H9 (cell line): Measurements from ENCODE around the gene POMT2. TPM values are rescaled to one million over a fixed set of nuclear protein-coding genes. Genes with fewer than 3 reads are reported as not detected.

ENCODE experiments used
- DNase-seq: peaks from one replicate; pipeline ENCODE4 v3.0.0-alpha.2; 2017
- H2AFZ ChIP-seq: one replicate; pipeline ENCODE4 v1.6.1; 2013; ENCODE audit warnings: mild to moderate bottlenecking, low read length, control low read depth, moderate library complexity
- H2AK5ac ChIP-seq: 2 replicates; pipeline ENCODE4 v1.6.1; 2013; ENCODE audit warnings: low read length, control low read depth, mixed read lengths; ENCODE audit not compliant: insufficient read length
- H2BK120ac ChIP-seq: one replicate; pipeline ENCODE4 v1.6.1; 2013; ENCODE audit warnings: low read depth, mild to moderate bottlenecking, low read length, control low read depth, inconsistent platforms; ENCODE audit not compliant: poor library complexity, severe bottlenecking
- H2BK12ac ChIP-seq: 2 replicates; pipeline ENCODE4 v1.6.1; 2013; ENCODE audit warnings: low read length, control low read depth, mixed read lengths, low read depth; ENCODE audit not compliant: insufficient read length
- H2BK15ac ChIP-seq: 2 replicates; pipeline ENCODE4 v1.6.1; 2013; ENCODE audit warnings: low read depth, low read length, control low read depth
- H2BK20ac ChIP-seq: one replicate; pipeline ENCODE4 v1.6.1; 2013; ENCODE audit warnings: low read depth, mild to moderate bottlenecking, low read length, control low read depth, inconsistent platforms; ENCODE audit not compliant: poor library complexity, severe bottlenecking
- H2BK5ac ChIP-seq: 2 replicates; pipeline ENCODE4 v1.6.1; 2013; ENCODE audit warnings: low read length, control low read depth, mixed read lengths; ENCODE audit not compliant: insufficient read length
- H3K14ac ChIP-seq: 2 replicates; pipeline ENCODE4 v1.6.1; 2013; ENCODE audit warnings: low read length, control low read depth; ENCODE audit not compliant: insufficient read depth
- H3K18ac ChIP-seq: 2 replicates; pipeline ENCODE4 v1.6.1; 2013; ENCODE audit warnings: low read depth, mild to moderate bottlenecking, mixed read lengths, low read length, control low read depth; ENCODE audit not compliant: insufficient read length
- H3K23ac ChIP-seq: 2 replicates; pipeline ENCODE4 v1.6.1; 2013; ENCODE audit warnings: low read length, control low read depth, mixed read lengths, low read depth; ENCODE audit not compliant: insufficient read length
- H3K23me2 ChIP-seq: 2 replicates; pipeline ENCODE4 v1.6.1; 2013; ENCODE audit warnings: low read depth, mild to moderate bottlenecking, mixed read lengths, low read length, control low read depth; ENCODE audit not compliant: insufficient read length, poor library complexity, severe bottlenecking
- H3K27ac ChIP-seq: 2 replicates; pipeline ENCODE4 v1.5.1; 2013; ENCODE audit warnings: low read length, control low read depth, mixed read lengths, low read depth; ENCODE audit not compliant: insufficient read length
- H3K27me3 ChIP-seq: 2 replicates; pipeline ENCODE4 v1.6.1; 2013; ENCODE audit warnings: low read length, control low read depth, inconsistent platforms; ENCODE audit not compliant: insufficient read depth
- H3K4ac ChIP-seq: 2 replicates; pipeline ENCODE4 v1.6.1; 2013; ENCODE audit warnings: low read depth, mild to moderate bottlenecking, control low read depth, inconsistent platforms, low read length, moderate library complexity
- H3K4me1 ChIP-seq: 2 replicates; pipeline ENCODE4 v1.6.1; 2013; ENCODE audit warnings: low read length, control low read depth, inconsistent platforms; ENCODE audit not compliant: insufficient read depth
- H3K4me2 ChIP-seq: 2 replicates; pipeline ENCODE4 v1.6.1; 2013; ENCODE audit warnings: low read length, control low read depth, mixed read lengths; ENCODE audit not compliant: insufficient read length, insufficient read depth
- H3K56ac ChIP-seq: 2 replicates; pipeline ENCODE4 v1.6.1; 2013; ENCODE audit warnings: low read depth, mild to moderate bottlenecking, mixed read lengths, low read length, control low read depth; ENCODE audit not compliant: insufficient read length
- H3K79me1 ChIP-seq: 2 replicates; pipeline ENCODE4 v1.6.1; 2013; ENCODE audit warnings: low read depth, mild to moderate bottlenecking, moderate library complexity, low read length, control low read depth, inconsistent platforms; ENCODE audit not compliant: insufficient read depth, poor library complexity, severe bottlenecking
- H3K79me2 ChIP-seq: 2 replicates; pipeline ENCODE4 v1.6.1; 2013; ENCODE audit warnings: low read length, control low read depth, inconsistent platforms; ENCODE audit not compliant: insufficient read depth
- H3K9ac ChIP-seq: 2 replicates; pipeline ENCODE4 v1.6.1; 2013; ENCODE audit warnings: low read length, control low read depth, mixed read lengths; ENCODE audit not compliant: insufficient read length; ENCODE audit errors: extremely low read depth
- H3K9me3 ChIP-seq: one replicate; pipeline ENCODE4 v1.6.1; 2013; ENCODE audit warnings: low read depth, low read length, inconsistent platforms; ENCODE audit not compliant: control insufficient read depth
- H3T11ph ChIP-seq: one replicate; pipeline ENCODE4 v1.6.1; 2013; ENCODE audit warnings: mild to moderate bottlenecking, low read length, control low read depth, inconsistent platforms
- H4K20me1 ChIP-seq: one replicate; pipeline ENCODE4 v1.6.1; 2013; ENCODE audit not compliant: control insufficient read depth, insufficient read length, insufficient read depth
- H4K5ac ChIP-seq: 2 replicates; pipeline ENCODE4 v1.6.1; 2013; ENCODE audit warnings: low read depth, mild to moderate bottlenecking, mixed read lengths, low read length, control low read depth; ENCODE audit not compliant: insufficient read length
- H4K8ac ChIP-seq: replicated peaks from 2 replicates; pipeline ENCODE4 v1.6.1; 2013; ENCODE audit warnings: low read length, control low read depth, mixed read lengths, low read depth; ENCODE audit not compliant: insufficient read length
- H4K91ac ChIP-seq: 2 replicates; pipeline ENCODE4 v1.6.1; 2013; ENCODE audit warnings: low read depth, mild to moderate bottlenecking, moderate library complexity, mixed read lengths, low read length, control low read depth; ENCODE audit not compliant: insufficient read length
- H3K27ac Mint-ChIP-seq, 3 experiments: 2 replicates in 2 of 3; 3 replicates in 1 of 3; pipeline ENCODE4 v1.8.0; 2020 to 2021; ENCODE audit warnings: mixed read lengths in 3 of 3, mild to moderate bottlenecking in 1 of 3, moderate library complexity in 1 of 3
- H3K27me3 Mint-ChIP-seq: 2 replicates; pipeline ENCODE4 v1.8.0; 2021; ENCODE audit warnings: low read depth, mild to moderate bottlenecking, moderate library complexity, mixed read lengths
- H3K36me3 Mint-ChIP-seq, 3 experiments: 2 replicates in 2 of 3; 3 replicates in 1 of 3; pipeline ENCODE4 v1.8.0; 2020 to 2021; ENCODE audit warnings: low read depth in 3 of 3, mixed read lengths in 3 of 3; ENCODE audit not compliant: insufficient read depth in 1 of 3
- H3K4me1 Mint-ChIP-seq, 2 experiments: 2 replicates each; pipeline ENCODE4 v1.8.0; 2020; ENCODE audit warnings: mixed read lengths in 2 of 2
- H3K4me3 Mint-ChIP-seq, 2 experiments: 2 replicates in 1 of 2; 3 replicates in 1 of 2; pipeline ENCODE4 v1.8.0; 2020 to 2021; ENCODE audit warnings: mild to moderate bottlenecking in 2 of 2, mixed read lengths in 2 of 2, moderate library complexity in 1 of 2
- H3K9me3 Mint-ChIP-seq, 2 experiments: 2 replicates in 1 of 2; 3 replicates in 1 of 2; pipeline ENCODE4 v1.8.0; 2020; ENCODE audit warnings: mild to moderate bottlenecking in 2 of 2, mixed read lengths in 2 of 2, moderate library complexity in 1 of 2
- WGBS: extraction: QIAGEN DNeasy Blood & Tissue Kit; methylation state at CpG from one replicate; pipeline ENCODE4 v1.1.7; 2013; ENCODE audit warnings: missing lambda C conversion rate, low lambda C conversion rate, mixed read lengths; ENCODE audit not compliant: insufficient read length; ENCODE audit errors: extremely low coverage; 5-methylcytosine and 5-hydroxymethylcytosine counted together
- total RNA-seq: library from RNA; stranded (reverse); gene quantifications from 2 replicates; pipeline ENCODE4 v1.2.1, GENCODE V29; 2021
- TF ChIP-seq, protein P1 (sequence below): fragments of 200-600 bp; sonication (generic); conservative IDR thresholded peaks from 3 replicates; pipeline ENCODE4 v1.8.0; 2021; ENCODE audit warnings: antibody characterized with exemption, mild to moderate bottlenecking

POMT2 gene
- total RNA-seq, 1 experiment from 2014 or later, result 25.2 TPM

DNA sequence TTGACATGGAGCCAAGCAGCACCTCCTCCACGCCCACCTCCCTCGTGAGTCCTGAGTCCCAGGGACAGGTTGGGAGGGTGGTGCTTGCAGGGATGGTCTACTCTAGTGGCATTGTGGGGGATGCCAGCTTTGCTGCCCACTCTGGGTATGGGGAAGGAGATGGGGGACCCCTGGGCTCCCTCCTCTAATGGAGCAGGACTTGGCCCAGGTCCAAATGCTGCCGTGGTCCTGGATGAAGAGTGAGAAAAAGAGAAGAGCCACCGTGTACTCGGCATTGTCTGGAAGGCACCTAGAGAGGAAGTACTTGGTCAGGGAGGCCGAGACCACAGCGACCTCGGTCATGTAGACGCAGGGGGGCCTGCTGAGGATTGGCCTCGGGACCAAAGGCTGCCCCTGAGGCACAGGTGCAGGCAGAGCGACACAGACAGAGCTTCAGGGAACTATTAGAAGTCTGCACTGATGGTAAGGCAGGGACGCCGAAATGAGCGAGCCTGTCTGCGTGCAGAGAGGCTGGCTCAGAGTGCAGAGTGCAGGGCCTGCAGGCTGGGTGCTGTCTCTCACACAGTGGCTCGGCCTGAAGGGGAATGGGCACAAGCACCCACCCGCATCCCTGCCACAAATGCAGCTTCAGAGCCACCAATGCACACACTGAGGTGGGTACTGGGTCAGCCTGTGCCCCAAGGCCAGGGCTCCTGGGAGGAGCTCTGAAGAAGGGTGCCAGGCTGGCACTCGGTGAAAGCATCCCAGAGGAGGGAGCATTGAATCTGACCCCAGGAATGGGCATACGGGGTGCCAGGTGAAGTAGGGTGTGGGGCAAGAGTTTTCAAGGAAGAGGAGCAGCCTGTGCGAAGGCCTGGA is 67.1 kb downstream of the POMT2 start:
- Histone ChIP-seq H3K9me3 (no peaks in the 10 kb centered on the region), H4K5ac (no peak overlapping the region), H4K91ac (no peak overlapping the region), H3K4me1 (no peaks in the 10 kb centered on the region), H2BK12ac (no peak overlapping the region), H2AK5ac (no peak overlapping the region), H2BK120ac (no peak overlapping the region), H3K27ac (no peak overlapping the region), H3K9ac (no peak overlapping the region), H4K8ac (no peak overlapping the region), H3T11ph (no peak overlapping the region), H3K79me2 (no peaks in the 10 kb centered on the region), H4K20me1 (no peaks in the 10 kb centered on the region), H2AFZ (no peak overlapping the region), H3K18ac (no peak overlapping the region), H2BK15ac (no peak overlapping the region), H2BK20ac (no peak overlapping the region), H3K14ac (no peak overlapping the region; the same call in 1 of the 2 replicates), H3K4ac (no peak overlapping the region), H3K27me3 (no peaks in the 10 kb centered on the region), H3K4me2 (no peak overlapping the region), H3K23ac (no peak overlapping the region), H3K79me1 (no peaks in the 10 kb centered on the region), H3K23me2 (no peaks in the 10 kb centered on the region), H2BK5ac (no peak overlapping the region), H3K56ac (no peak overlapping the region)
- H3K4me1 Mint-ChIP-seq, result no peaks in the 10 kb centered on the region
- H3K4me3 Mint-ChIP-seq, result no peak overlapping the region
- H3K27ac Mint-ChIP-seq, result peak overlapping the region in 1 of 3 experiments; percentile 82; a peak in 1 of 7 replicates
- WGBS, result no CpG with 5 or more reads among the region's 20 CpGs
- no peaks in the 10 kb centered on the region for H3K9me3 Mint-ChIP-seq
- no peaks in the 10 kb centered on the region for H3K27me3 Mint-ChIP-seq
- DNase-seq, result no peak
- H3K36me3 Mint-ChIP-seq, result no peaks in the 10 kb centered on the region
- TF ChIP-seq, protein P1, sequence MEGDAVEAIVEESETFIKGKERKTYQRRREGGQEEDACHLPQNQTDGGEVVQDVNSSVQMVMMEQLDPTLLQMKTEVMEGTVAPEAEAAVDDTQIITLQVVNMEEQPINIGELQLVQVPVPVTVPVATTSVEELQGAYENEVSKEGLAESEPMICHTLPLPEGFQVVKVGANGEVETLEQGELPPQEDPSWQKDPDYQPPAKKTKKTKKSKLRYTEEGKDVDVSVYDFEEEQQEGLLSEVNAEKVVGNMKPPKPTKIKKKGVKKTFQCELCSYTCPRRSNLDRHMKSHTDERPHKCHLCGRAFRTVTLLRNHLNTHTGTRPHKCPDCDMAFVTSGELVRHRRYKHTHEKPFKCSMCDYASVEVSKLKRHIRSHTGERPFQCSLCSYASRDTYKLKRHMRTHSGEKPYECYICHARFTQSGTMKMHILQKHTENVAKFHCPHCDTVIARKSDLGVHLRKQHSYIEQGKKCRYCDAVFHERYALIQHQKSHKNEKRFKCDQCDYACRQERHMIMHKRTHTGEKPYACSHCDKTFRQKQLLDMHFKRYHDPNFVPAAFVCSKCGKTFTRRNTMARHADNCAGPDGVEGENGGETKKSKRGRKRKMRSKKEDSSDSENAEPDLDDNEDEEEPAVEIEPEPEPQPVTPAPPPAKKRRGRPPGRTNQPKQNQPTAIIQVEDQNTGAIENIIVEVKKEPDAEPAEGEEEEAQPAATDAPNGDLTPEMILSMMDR, result no peak
